Natural killer cell (primary cell): ENCODE results near the gene SPATA33. TPM values are rescaled to one million over a fixed set of nuclear protein-coding genes. Genes with fewer than 3 reads are reported as not detected.

Experiments
- ATAC-seq, 3 donors: fragments of 150-1000 bp in 2 of 3; fragments of 200-7000 bp in 1 of 3; cut with Tn5 transposase; 1 replicate in 1 of 3; 2 replicates in 2 of 3; pipeline ENCODE4 v1.10.0; 2021; ENCODE audit warnings: mild to moderate bottlenecking in 2 of 3, moderate library complexity in 2 of 3
- DNase-seq, 2 donors: peaks; one replicate each; pipeline versions ENCODE4 v3.0.0 to v3.0.0-alpha.2; 2013 to 2021; ENCODE audit warnings: mixed read lengths in 1 of 2
- H3K27ac ChIP-seq: one replicate; pipeline ENCODE4 v1.5.1; 2013; ENCODE audit warnings: mild to moderate bottlenecking, low read length
- H3K27me3 ChIP-seq: one replicate; pipeline ENCODE4 v1.6.1; 2013; ENCODE audit warnings: low read length; ENCODE audit not compliant: control insufficient read depth, insufficient read depth
- H3K36me3 ChIP-seq: one replicate; pipeline ENCODE4 v1.6.1; 2013; ENCODE audit warnings: low read length; ENCODE audit not compliant: control insufficient read depth, insufficient read depth
- H3K4me1 ChIP-seq: one replicate; pipeline ENCODE4 v1.6.1; 2013; ENCODE audit warnings: low read length; ENCODE audit not compliant: control insufficient read depth, insufficient read depth
- H3K4me3 ChIP-seq: one replicate; pipeline ENCODE4 v1.5.1; 2013; ENCODE audit warnings: low read length
- H3K9me3 ChIP-seq: one replicate; pipeline ENCODE4 v1.6.1; 2013; ENCODE audit warnings: low read length; ENCODE audit not compliant: control insufficient read depth, insufficient read depth
- H3K27ac Mint-ChIP-seq, 2 donors: one replicate each; pipeline ENCODE4 v1.8.0; 2022; ENCODE audit warnings: mild to moderate bottlenecking in 2 of 2, mixed read lengths in 2 of 2, moderate library complexity in 1 of 2
- H3K27me3 Mint-ChIP-seq, 2 donors: one replicate each; pipeline ENCODE4 v1.8.0; 2022; ENCODE audit warnings: low read depth in 2 of 2, mixed read lengths in 2 of 2
- H3K36me3 Mint-ChIP-seq: one replicate; pipeline ENCODE4 v1.8.0; 2022; ENCODE audit warnings: mixed read lengths
- H3K4me1 Mint-ChIP-seq, 2 donors: one replicate each; pipeline ENCODE4 v1.8.0; 2022; ENCODE audit warnings: mixed read lengths in 2 of 2
- H3K4me3 Mint-ChIP-seq: one replicate; pipeline ENCODE4 v1.8.0; 2022; ENCODE audit warnings: mild to moderate bottlenecking, moderate library complexity, mixed read lengths
- H3K9me3 Mint-ChIP-seq, 2 donors: one replicate each; pipeline ENCODE4 v1.8.0; 2022; ENCODE audit warnings: mixed read lengths in 2 of 2
- CTCF ChIP-seq: fragments of 200-600 bp; IDR thresholded peaks from one replicate; pipeline ENCODE4 v1.8.0; 2022; ENCODE audit warnings: antibody characterized with exemption
- WGBS: methylation state at CpG from one replicate; pipeline ENCODE4 v1.1.7; 2013; ENCODE audit warnings: missing lambda C conversion rate; ENCODE audit not compliant: insufficient coverage; 5-methylcytosine and 5-hydroxymethylcytosine counted together
- intact Hi-C: fragments of 100-400 bp; cut with micrococcal nuclease; formaldehyde crosslinking; loops from one replicate; pipeline ENCODE4 v1.14.2; 2022
- total RNA-seq, 4 donors: library from RNA; stranded (reverse); fragments of 120-200 nt in 1 of 4; gene quantifications; one replicate each; pipeline versions ENCODE4 v1.2.3 to v1.2.4, GENCODE V29; 2013 to 2022

The SPATA33 gene
- total RNA-seq, 3 donors from 2014 or later (not counting 1 experiment from before 2014, with no cell fraction given): 6.5 to 11.9 (median 8.4) TPM

- no peaks in the 10 kb centered on the region for H3K27me3 ChIP-seq
- no peak overlapping the region for H3K27ac ChIP-seq
- H3K4me3 ChIP-seq: no peak overlapping the region
- WGBS: 93% methylated on average over 20 of the region's 20 CpGs
- Mint-ChIP-seq H3K4me1 (peaks cover 12 to 14% of the 10 kb centered on the region in 2 donors), H3K27me3 (peaks cover 0 to 7% of the 10 kb centered on the region in 2 donors), H3K36me3 (no peaks in the 10 kb centered on the region), H3K9me3 (peaks cover 2 to 3% of the 10 kb centered on the region in 2 donors), H3K27ac (no peak overlapping the region), H3K4me3 (no peak overlapping the region)
- no peaks in the 10 kb centered on the region for H3K36me3 ChIP-seq
- TF ChIP-seq CTCF: no peak
- H3K4me1 ChIP-seq: peaks cover 22% of the 10 kb centered on the region
- intact Hi-C loops: no loop called here
- peaks cover 13% of the 10 kb centered on the region for H3K9me3 ChIP-seq
- DNase-seq (no peak), ATAC-seq (no peak)
These were observed 45.0 kb upstream of the SPATA33 start for GRCh38 chr16:89612415-89613166.

DNA sequence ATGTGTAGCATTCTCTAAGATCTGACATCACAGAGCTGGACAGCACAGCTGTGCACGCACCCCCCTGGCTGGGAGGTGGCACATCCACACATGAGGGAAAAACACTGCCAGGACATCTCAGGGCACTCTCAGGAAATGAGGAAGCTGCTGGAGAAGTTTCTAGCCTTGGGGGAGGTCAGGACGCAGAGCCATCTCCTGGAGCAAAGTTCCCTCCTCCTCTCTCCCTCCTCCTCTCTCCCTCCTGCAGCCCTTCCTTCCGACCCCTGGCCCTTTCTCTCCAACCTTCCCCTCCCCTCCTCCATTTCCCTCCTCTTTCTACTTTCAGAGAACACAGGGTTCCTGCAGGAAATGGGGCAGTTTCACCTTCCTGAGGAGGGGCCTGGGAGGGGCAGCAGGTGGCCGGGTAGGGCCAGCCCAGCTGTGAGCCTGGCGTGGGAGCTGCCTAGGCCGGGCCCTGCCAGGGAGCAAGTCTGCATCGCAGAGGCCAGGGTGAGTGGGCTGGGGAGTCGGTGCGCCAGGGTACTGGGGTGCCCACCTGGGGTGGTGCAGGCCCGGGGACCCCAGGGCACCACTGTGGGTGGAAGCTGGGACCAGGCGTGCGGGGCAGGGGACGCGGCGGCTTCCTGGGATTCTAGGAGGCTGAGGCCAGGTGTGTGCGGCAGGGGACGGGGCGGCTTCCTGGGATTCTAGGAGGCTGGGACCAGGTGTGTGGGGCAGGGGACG lies 44.2 kb upstream of the SPATA33 start, which contains the start of gene DPEP1:
Gene DPEP1 (plus strand): TSS at position 412 of the 723 bp plus-strand sequence. CDS start 16,769 bp downstream, outside the sequence.
- no peak for TF ChIP-seq CTCF
- Mint-ChIP-seq H3K4me3 (no peak within 1 kb of the TSS), H3K36me3 (no peaks in the 10 kb centered on the region), H3K4me1 (peaks cover 12 to 14% of the 10 kb centered on the region in 2 donors), H3K9me3 (peaks cover 2 to 3% of the 10 kb centered on the region in 2 donors), H3K27ac (no peak within 1 kb of the TSS), H3K27me3 (peaks cover 0 to 7% of the 10 kb centered on the region in 2 donors)
- Histone ChIP-seq H3K27me3 (no peaks in the 10 kb centered on the region), H3K4me1 (peaks cover 22% of the 10 kb centered on the region), H3K4me3 (no peak within 1 kb of the TSS), H3K27ac (no peak within 1 kb of the TSS), H3K36me3 (no peaks in the 10 kb centered on the region), H3K9me3 (peaks cover 13% of the 10 kb centered on the region)
- no peak for DNase-seq
- WGBS: 68% methylated on average over 19 of the region's 19 CpGs
- no peak for ATAC-seq
- intact Hi-C loops: no loop called here

- Mint-ChIP-seq H3K27ac (no peak overlapping the region), H3K4me3 (no peak overlapping the region), H3K36me3 (no peaks in the 10 kb centered on the region), H3K4me1 (peaks cover 12 to 14% of the 10 kb centered on the region in 2 donors), H3K9me3 (peaks cover 2 to 3% of the 10 kb centered on the region in 2 donors), H3K27me3 (peaks cover 0 to 7% of the 10 kb centered on the region in 2 donors)
- no peak overlapping the region for H3K4me3 ChIP-seq
- no peak for DNase-seq
- WGBS: 94% methylated on average over 22 of the region's 22 CpGs
- TF ChIP-seq CTCF: no peak
- H3K27ac ChIP-seq: no peak overlapping the region
- peaks cover 22% of the 10 kb centered on the region for H3K4me1 ChIP-seq
- H3K27me3 ChIP-seq: no peaks in the 10 kb centered on the region
- intact Hi-C loops: no loop called here
- H3K9me3 ChIP-seq: peaks cover 13% of the 10 kb centered on the region
- no peak for ATAC-seq
- H3K36me3 ChIP-seq: no peaks in the 10 kb centered on the region
These were observed 43.6 kb upstream of the SPATA33 start for GRCh38 chr16:89613954-89614459.
